ENCODE results near the gene C6orf120.

C6orf120 gene

DNA sequence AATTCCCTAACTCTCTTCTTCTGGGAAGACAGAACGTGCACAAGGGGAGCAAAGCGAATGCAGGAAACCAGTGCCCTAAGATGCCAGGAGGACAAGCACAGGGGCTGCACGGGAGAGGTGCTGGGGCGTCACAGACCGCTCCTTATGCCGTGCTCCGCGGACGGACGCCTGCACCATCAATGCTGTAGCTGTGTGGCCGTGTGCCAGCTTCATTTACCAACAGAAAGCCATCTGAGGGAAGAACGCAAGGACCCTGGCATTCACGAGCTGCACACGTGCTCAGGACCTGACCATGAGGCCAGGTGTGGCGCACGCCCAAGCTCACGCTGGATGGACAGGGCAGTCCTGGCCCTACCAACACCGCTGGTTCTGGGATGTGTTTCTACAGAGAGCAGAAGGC, 35.5 kb upstream of the C6orf120 start:
- no peak for DNase-seq (ENCODE audit: low read depth)
- TF ChIP-seq, protein P1, sequence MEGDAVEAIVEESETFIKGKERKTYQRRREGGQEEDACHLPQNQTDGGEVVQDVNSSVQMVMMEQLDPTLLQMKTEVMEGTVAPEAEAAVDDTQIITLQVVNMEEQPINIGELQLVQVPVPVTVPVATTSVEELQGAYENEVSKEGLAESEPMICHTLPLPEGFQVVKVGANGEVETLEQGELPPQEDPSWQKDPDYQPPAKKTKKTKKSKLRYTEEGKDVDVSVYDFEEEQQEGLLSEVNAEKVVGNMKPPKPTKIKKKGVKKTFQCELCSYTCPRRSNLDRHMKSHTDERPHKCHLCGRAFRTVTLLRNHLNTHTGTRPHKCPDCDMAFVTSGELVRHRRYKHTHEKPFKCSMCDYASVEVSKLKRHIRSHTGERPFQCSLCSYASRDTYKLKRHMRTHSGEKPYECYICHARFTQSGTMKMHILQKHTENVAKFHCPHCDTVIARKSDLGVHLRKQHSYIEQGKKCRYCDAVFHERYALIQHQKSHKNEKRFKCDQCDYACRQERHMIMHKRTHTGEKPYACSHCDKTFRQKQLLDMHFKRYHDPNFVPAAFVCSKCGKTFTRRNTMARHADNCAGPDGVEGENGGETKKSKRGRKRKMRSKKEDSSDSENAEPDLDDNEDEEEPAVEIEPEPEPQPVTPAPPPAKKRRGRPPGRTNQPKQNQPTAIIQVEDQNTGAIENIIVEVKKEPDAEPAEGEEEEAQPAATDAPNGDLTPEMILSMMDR (IDR thresholded peaks at IDR 0.05; ENCODE audit: control insufficient read depth, extremely low read depth, insufficient read depth): no peak
- no peak overlapping the region for H3K4me3 ChIP-seq (ENCODE audit: low read depth, low read length)

- DNase-seq (ENCODE audit: low read depth): no peak
- TF ChIP-seq, protein P1 (IDR thresholded peaks at IDR 0.05; ENCODE audit: control insufficient read depth, extremely low read depth, insufficient read depth): no peak
- no peak overlapping the region for H3K4me3 ChIP-seq (ENCODE audit: low read depth, low read length)
Measured at GRCh38 chr6:169667716-169668115, 34.2 kb upstream of the C6orf120 start.

DNA sequence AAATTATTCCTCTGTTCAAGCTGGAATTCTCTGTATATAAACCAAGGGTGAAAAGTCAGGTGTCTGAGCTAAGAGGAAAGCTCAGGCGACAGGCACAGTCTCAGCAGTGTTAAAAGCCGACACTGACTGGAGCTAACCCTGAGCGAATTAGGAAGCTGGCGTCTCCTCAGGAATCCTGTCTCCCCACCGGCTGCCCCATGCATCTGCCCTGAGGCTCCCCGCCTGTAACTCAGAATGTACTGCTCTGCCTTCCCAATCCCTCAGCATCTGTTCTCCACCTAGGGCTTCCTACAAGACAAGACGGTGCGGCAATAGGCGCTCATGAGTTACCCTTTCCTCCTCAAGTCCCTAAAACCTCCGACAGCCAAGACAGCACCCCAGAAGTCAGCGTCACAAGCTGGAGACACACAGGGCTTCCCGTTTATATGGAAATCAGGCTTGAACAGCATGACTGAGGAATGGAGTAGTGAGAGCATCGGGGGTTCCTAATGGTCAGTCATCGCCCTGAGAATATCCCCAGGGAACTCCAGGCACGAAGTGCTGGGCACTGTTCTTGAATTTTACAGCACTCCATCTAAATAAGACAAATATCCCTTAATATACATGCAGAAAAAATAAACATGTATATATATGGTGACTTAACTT, 33.6 kb upstream of the C6orf120 start:
- DNase-seq (ENCODE audit: low read depth): no peak
- no peak overlapping the region for H3K4me3 ChIP-seq (ENCODE audit: low read depth, low read length)
- TF ChIP-seq, protein P1 (IDR thresholded peaks at IDR 0.05; ENCODE audit: control insufficient read depth, extremely low read depth, insufficient read depth): no peak

DNA sequence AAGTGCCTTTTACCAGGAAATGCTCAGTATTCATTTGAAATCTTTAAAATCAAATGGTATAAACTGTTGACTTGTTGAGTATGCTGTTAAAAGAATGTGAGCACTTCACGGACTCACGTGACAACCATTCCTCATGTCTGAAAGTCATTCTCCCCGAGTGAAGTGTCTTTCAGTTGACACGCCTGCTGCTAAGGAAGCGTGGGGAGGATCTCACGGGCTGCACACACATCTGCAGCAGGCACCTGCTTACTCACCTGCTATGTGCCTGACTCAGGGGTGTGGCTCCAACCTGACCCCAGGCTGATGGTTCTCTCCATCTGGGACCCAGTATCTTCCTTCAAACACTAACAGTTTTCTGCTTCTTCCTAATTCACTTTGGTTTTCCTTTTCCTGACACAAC, 32.8 kb upstream of the C6orf120 start:
- TF ChIP-seq, protein P1 (IDR thresholded peaks at IDR 0.05; ENCODE audit: control insufficient read depth, extremely low read depth, insufficient read depth): no peak
- H3K4me3 ChIP-seq (ENCODE audit: low read depth, low read length): no peak overlapping the region
- DNase-seq (ENCODE audit: low read depth): no peak

GRCh38 chr6:169669889-169670288, 32.0 kb upstream of the C6orf120 start:
- DNase-seq (ENCODE audit: low read depth): no peak
- no peak overlapping the region for H3K4me3 ChIP-seq (ENCODE audit: low read depth, low read length)
- TF ChIP-seq, protein P1 (IDR thresholded peaks at IDR 0.05; ENCODE audit: control insufficient read depth, extremely low read depth, insufficient read depth): no peak

DNA sequence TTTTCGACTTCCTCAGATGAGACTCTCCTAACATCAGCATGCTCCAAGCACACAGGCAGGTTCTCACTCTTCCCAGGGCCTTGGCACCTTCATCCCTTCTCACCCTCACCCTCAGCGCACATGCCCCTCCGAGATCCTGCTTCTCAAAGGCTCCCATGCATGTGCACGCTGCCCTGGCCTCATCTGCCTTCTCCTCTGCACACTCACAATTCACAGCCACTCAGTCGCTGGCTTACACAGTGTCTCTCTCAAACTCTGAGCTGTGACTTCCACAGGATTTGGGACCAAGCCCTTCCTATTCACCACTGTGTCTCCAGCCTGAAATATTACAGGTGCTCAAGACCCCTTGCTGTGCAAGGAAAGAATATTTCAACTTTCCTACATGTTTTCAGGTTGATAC, 30.4 kb upstream of the C6orf120 start:
- no peak for DNase-seq (ENCODE audit: low read depth)
- TF ChIP-seq, protein P1 (IDR thresholded peaks at IDR 0.05; ENCODE audit: control insufficient read depth, extremely low read depth, insufficient read depth): no peak

GRCh38 chr6:169675011-169675410, 26.9 kb upstream of the C6orf120 start:
- H3K4me3 ChIP-seq (ENCODE audit: low read depth, low read length): no peak overlapping the region
- TF ChIP-seq, protein P1 (IDR thresholded peaks at IDR 0.05; ENCODE audit: control insufficient read depth, extremely low read depth, insufficient read depth): no peak
- DNase-seq (ENCODE audit: low read depth): no peak

More for the DNA sequence above, 30.4 kb upstream of the C6orf120 start:
- no peak overlapping the region for H3K4me3 ChIP-seq (ENCODE audit: low read depth, low read length)

Data from LNCaP clone FGC (cell line).